HEK293 (cell line): ENCODE data around the gene MAP2.

ENCODE experiments used
- CTCF ChIA-PET: fragments of 350-600 bp; formaldehyde crosslinking; extraction: SDS; loops from one replicate; lab custom pipeline; 2021; ENCODE audit warnings: antibody characterized with exemption; lab: Yijun Ruan, JAX
- POLR2A ChIA-PET: fragments of 300-600 bp; formaldehyde crosslinking; extraction: SDS; loops from one replicate; lab custom pipeline; 2020; ENCODE audit warnings: antibody characterized with exemption, inconsistent platforms; lab: Yijun Ruan, JAX
- H3K27ac ChIP-seq: fragments of 200-500 bp; sonication (Bioruptor generic); 2 replicates; pipeline ENCODE4 v1.5.1; 2014; ENCODE audit warnings: low read depth, low read length, control low read depth, inconsistent platforms; ENCODE audit errors: extremely low read depth
- H3K36me3 ChIP-seq, 2 experiments: fragments of 200-500 bp in 1 of 2; sonication (Bioruptor generic) in 1 of 2; 1 replicate in 1 of 2; 2 replicates in 1 of 2; pipeline ENCODE4 v1.5.1; 2014 to 2017; ENCODE audit warnings: inconsistent platforms in 2 of 2, low read length in 2 of 2; ENCODE audit not compliant: control insufficient read depth in 2 of 2, insufficient read depth in 1 of 2
- H3K4me1 ChIP-seq: fragments of 200-500 bp; sonication (Bioruptor generic); 2 replicates; pipeline ENCODE4 v1.5.1; 2014; ENCODE audit warnings: mild to moderate bottlenecking, low read length, inconsistent platforms; ENCODE audit not compliant: control insufficient read depth, insufficient read depth
- H3K4me3 ChIP-seq: 2 replicates; pipeline ENCODE4 v1.5.1; 2011; ENCODE audit warnings: low read depth, mild to moderate bottlenecking, control low read depth, low read length, moderate library complexity
- H3K9me3 ChIP-seq: fragments of 200-500 bp; sonication (Bioruptor generic); 2 replicates; pipeline ENCODE4 v1.5.1; 2014; ENCODE audit warnings: low read depth, low read length, inconsistent platforms; ENCODE audit not compliant: control insufficient read depth, insufficient read depth
- BCL11B ChIP-seq: fragments of 450-650 bp; formaldehyde crosslinking; IDR thresholded peaks from 2 replicates; pipeline ENCODE4 v1.5.1; 2016; ENCODE audit warnings: low read depth, missing biosample characterization, missing genetic modification characterization
- GLIS1 ChIP-seq: fragments of 450-650 bp; formaldehyde crosslinking; IDR thresholded peaks from 2 replicates; pipeline ENCODE4 v1.5.1; 2016; ENCODE audit warnings: missing biosample characterization, missing genetic modification characterization
- SETDB1 ChIP-seq: IDR thresholded peaks from one replicate; pipeline ENCODE4 v1.6.1; 2017; ENCODE audit warnings: mild to moderate bottlenecking, low read length, moderate library complexity, mixed read lengths; ENCODE audit not compliant: insufficient read length
- ZBTB7A ChIP-seq: fragments of 450-650 bp; formaldehyde crosslinking; IDR thresholded peaks from 2 replicates; pipeline ENCODE4 v1.5.1; 2016; ENCODE audit warnings: low read depth, missing biosample characterization, missing genetic modification characterization
- ZNF10 ChIP-seq: fragments of 450-650 bp; formaldehyde crosslinking; IDR thresholded peaks from 2 replicates; pipeline ENCODE4 v1.5.1; 2017; ENCODE audit warnings: missing biosample characterization, missing genetic modification characterization
- ZNF114 ChIP-seq: fragments of 450-650 bp; formaldehyde crosslinking; IDR thresholded peaks from 2 replicates; pipeline ENCODE4 v1.5.0; 2017; ENCODE audit warnings: missing biosample characterization, missing genetic modification characterization
- ZNF248 ChIP-seq: fragments of 450-650 bp; formaldehyde crosslinking; IDR thresholded peaks from 2 replicates; pipeline ENCODE4 v1.5.1; 2017; ENCODE audit warnings: missing biosample characterization, missing genetic modification characterization
- ZNF324 ChIP-seq: fragments of 450-650 bp; formaldehyde crosslinking; IDR thresholded peaks from 2 replicates; pipeline ENCODE4 v1.5.1; 2016; ENCODE audit warnings: missing biosample characterization, missing genetic modification characterization
- ZNF354C ChIP-seq: fragments of 450-650 bp; formaldehyde crosslinking; IDR thresholded peaks from 2 replicates; pipeline ENCODE4 v1.5.1; 2016; ENCODE audit warnings: missing biosample characterization, missing genetic modification characterization, low read depth, borderline replicate concordance
- ZNF549 ChIP-seq: fragments of 450-650 bp; IDR thresholded peaks from 2 replicates; pipeline ENCODE4 v1.5.1; 2018; ENCODE audit warnings: missing biosample characterization, missing genetic modification characterization, mild to moderate bottlenecking, inconsistent platforms, moderate library complexity
- ZNF555 ChIP-seq: fragments of 450-650 bp; formaldehyde crosslinking; conservative IDR thresholded peaks from 2 replicates; pipeline ENCODE4 v1.5.1; 2017; ENCODE audit warnings: missing biosample characterization, mild to moderate bottlenecking, missing genetic modification characterization, inconsistent platforms
- ZNF561 ChIP-seq: fragments of 450-650 bp; IDR thresholded peaks from 2 replicates; pipeline ENCODE4 v1.5.1; 2018; ENCODE audit warnings: missing biosample characterization, missing genetic modification characterization, borderline replicate concordance
- ZNF664 ChIP-seq: fragments of 450-650 bp; formaldehyde crosslinking; IDR thresholded peaks from 2 replicates; pipeline ENCODE4 v1.5.1; 2016; ENCODE audit warnings: missing biosample characterization, missing genetic modification characterization
- ZNF670 ChIP-seq: fragments of 450-650 bp; formaldehyde crosslinking; IDR thresholded peaks from 2 replicates; pipeline ENCODE4 v1.5.1; 2016; ENCODE audit warnings: missing biosample characterization, missing genetic modification characterization, low read depth
- ZNF76 ChIP-seq: fragments of 450-650 bp; formaldehyde crosslinking; IDR thresholded peaks from 2 replicates; pipeline ENCODE4; 2016; ENCODE audit warnings: low read depth, missing biosample characterization, missing genetic modification characterization, borderline replicate concordance
- TF ChIP-seq, protein P1 (sequence below): fragments of 450-650 bp; formaldehyde crosslinking; IDR thresholded peaks from 2 replicates; pipeline ENCODE4 v1.5.1; 2017; ENCODE audit warnings: missing biosample characterization, missing genetic modification characterization
- TF ChIP-seq, protein P2 (sequence below): fragments of 450-650 bp; formaldehyde crosslinking; IDR thresholded peaks from 2 replicates; pipeline ENCODE4; 2016; ENCODE audit warnings: missing biosample characterization, missing genetic modification characterization
- TF ChIP-seq, protein P3 (sequence below): fragments of 450-650 bp; formaldehyde crosslinking; IDR thresholded peaks from 2 replicates; pipeline ENCODE4 v1.5.1; 2016; ENCODE audit warnings: missing biosample characterization, missing genetic modification characterization, low read depth
- TF ChIP-seq, protein P4 (sequence below): fragments of 450-650 bp; formaldehyde crosslinking; IDR thresholded peaks from 2 replicates; pipeline ENCODE4 v1.5.1; 2016; ENCODE audit warnings: missing biosample characterization, missing genetic modification characterization

MAP2 gene

DNA sequence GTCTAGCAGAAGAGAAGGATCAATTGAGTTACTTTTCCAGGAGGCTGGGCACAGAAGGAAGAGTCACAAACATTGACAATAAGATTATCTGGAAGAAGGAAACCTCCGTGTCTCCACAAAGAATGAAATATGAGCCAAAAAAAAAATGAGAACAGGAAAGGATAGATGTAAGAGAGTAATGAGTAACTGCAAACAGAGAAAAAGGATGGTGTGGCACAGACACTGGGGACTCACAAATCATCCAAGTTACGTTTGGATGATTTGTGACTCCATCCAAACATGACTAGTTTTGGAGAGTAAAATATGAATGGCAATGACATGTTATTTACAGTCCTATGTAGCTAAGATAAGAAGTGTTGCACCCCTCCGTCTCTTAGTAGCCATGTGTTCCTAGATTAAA lies 42.8 kb upstream of the MAP2 start (continued):
- TF ChIP-seq, protein P1, sequence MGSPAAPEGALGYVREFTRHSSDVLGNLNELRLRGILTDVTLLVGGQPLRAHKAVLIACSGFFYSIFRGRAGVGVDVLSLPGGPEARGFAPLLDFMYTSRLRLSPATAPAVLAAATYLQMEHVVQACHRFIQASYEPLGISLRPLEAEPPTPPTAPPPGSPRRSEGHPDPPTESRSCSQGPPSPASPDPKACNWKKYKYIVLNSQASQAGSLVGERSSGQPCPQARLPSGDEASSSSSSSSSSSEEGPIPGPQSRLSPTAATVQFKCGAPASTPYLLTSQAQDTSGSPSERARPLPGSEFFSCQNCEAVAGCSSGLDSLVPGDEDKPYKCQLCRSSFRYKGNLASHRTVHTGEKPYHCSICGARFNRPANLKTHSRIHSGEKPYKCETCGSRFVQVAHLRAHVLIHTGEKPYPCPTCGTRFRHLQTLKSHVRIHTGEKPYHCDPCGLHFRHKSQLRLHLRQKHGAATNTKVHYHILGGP (tag by site-specific recombination) = no peak
- TF ChIP-seq ZNF10 (tag by site-specific recombination) (no peak), ZNF555 (tag by site-specific recombination) (no peak), ZNF354C (tag by site-specific recombination) (no peak)
- TF ChIP-seq, all 188 proteins: peak for 0

DNA sequence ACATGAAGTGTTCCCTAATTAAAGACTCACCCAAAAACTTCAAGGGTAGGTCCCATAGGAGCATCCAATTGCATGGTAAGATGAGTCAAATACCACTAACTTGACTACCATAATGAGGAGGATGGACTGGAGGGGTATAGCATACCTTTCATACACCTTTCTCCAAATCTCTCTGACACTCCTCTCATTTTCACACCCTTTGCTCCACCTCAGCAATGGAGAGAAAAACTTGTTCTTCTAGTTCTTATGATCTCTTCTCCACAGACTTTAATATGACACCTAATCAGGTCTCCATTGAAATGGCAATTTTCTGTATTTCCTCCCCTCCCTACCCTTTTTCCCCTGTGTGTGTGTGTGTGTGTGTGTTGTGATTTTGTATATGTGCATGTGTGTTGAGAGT lies 41.1 kb upstream of the MAP2 start:
- POLR2A ChIA-PET = no interaction called here
- H3K27ac ChIP-seq = no peak overlapping the region
- no peaks in the 10 kb centered on the region for H3K9me3 ChIP-seq
- CTCF ChIA-PET = interaction anchor here (1.1 to 1.2 kb wide), 2 partner anchors 14 to 48 kb away, joined by 3 read pairs; no protein-coding TSS in a partner anchor
- TF ChIP-seq ZBTB7A (tag by site-specific recombination) (no peak), SETDB1 (no peak), ZNF561 (no peak), ZNF664 (tag by site-specific recombination) (no peak), BCL11B (tag by site-specific recombination) (no peak), ZNF549 (tag by site-specific recombination) (no peak), GLIS1 (tag by site-specific recombination) (no peak), ZNF324 (tag by site-specific recombination) (no peak), ZNF670 (no peak), ZNF248 (tag by site-specific recombination) (no peak)
- TF ChIP-seq, protein P2, sequence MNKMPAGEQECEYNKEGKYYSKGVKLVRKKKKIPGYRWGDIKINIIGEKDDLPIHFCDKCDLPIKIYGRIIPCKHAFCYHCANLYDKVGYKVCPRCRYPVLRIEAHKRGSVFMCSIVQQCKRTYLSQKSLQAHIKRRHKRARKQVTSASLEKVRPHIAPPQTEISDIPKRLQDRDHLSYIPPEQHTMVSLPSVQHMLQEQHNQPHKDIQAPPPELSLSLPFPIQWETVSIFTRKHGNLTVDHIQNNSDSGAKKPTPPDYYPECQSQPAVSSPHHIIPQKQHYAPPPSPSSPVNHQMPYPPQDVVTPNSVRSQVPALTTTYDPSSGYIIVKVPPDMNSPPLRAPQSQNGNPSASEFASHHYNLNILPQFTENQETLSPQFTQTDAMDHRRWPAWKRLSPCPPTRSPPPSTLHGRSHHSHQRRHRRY (tag by site-specific recombination) = no peak
- TF ChIP-seq, protein P3, sequence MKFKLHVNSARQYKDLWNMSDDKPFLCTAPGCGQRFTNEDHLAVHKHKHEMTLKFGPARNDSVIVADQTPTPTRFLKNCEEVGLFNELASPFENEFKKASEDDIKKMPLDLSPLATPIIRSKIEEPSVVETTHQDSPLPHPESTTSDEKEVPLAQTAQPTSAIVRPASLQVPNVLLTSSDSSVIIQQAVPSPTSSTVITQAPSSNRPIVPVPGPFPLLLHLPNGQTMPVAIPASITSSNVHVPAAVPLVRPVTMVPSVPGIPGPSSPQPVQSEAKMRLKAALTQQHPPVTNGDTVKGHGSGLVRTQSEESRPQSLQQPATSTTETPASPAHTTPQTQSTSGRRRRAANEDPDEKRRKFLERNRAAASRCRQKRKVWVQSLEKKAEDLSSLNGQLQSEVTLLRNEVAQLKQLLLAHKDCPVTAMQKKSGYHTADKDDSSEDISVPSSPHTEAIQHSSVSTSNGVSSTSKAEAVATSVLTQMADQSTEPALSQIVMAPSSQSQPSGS (tag by site-specific recombination) = no peak
- TF ChIP-seq, protein P4, sequence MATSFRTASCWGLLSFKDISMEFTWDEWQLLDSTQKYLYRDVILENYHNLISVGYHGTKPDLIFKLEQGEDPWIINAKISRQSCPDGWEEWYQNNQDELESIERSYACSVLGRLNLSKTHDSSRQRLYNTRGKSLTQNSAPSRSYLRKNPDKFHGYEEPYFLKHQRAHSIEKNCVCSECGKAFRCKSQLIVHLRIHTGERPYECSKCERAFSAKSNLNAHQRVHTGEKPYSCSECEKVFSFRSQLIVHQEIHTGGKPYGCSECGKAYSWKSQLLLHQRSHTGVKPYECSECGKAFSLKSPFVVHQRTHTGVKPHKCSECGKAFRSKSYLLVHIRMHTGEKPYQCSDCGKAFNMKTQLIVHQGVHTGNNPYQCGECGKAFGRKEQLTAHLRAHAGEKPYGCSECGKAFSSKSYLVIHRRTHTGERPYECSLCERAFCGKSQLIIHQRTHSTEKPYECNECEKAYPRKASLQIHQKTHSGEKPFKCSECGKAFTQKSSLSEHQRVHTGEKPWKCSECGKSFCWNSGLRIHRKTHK (tag by site-specific recombination) = no peak
- no peaks in the 10 kb centered on the region for H3K4me1 ChIP-seq
- no peaks in the 10 kb centered on the region for H3K36me3 ChIP-seq
- no peak overlapping the region for H3K4me3 ChIP-seq

DNA sequence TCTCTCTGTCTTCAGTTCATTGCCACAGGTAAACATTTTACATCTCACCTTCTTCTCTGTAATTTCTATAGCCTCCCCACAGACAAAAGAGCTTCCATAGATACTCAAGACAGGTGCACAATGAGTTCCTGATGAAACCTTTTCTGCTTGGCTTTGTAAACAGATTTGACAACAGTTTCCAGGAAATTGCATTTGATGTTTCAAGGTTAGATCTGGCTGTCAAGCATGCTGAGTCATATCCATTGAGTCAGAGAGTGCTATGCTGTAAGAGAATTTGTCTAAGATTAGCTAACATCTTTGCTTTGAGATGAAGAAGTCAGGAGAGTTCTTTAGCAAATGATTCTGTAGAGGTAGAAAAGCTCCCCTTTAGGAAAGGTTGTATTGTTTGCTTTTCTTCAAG lies 40.6 kb upstream of the MAP2 start:
- TF ChIP-seq ZNF555 (tag by site-specific recombination) (no peak), GLIS1 (tag by site-specific recombination) (no peak), ZNF114 (tag by site-specific recombination) (no peak), ZNF76 (tag by site-specific recombination) (no peak)
- Histone ChIP-seq H3K9me3 (no peaks in the 10 kb centered on the region), H3K36me3 (no peaks in the 10 kb centered on the region), H3K27ac (no peak overlapping the region), H3K4me3 (no peak overlapping the region), H3K4me1 (no peaks in the 10 kb centered on the region)
- POLR2A ChIA-PET = no interaction called here
- CTCF ChIA-PET = interaction anchor here (1.1 to 1.2 kb wide), 2 partner anchors 14 to 48 kb away, joined by 3 read pairs; no protein-coding TSS in a partner anchor
